Measurements from ENCODE around the gene NAMPT.

DNA sequence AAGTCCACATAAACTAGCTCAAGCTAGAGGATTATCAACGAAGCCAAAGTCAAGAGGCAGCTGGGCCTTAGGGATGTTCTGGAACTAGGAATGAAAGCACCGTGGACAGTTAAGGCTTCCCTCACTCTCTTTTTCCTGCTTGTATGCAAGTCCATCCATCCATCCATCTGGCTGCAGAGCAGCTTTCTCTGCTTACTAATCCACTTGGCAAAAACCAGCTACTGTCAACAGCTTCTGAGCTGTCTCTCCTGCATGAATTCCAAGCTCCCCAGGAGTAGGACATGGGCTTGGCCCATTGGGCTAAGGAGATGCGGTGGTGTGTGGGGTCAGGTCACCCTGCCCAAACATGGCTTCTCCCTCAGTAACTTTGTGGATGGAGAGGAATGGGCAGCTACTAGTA lies 66.2 kb downstream of the NAMPT start:
- TF ChIP-seq EZH2 (IDR thresholded peaks at IDR 0.05; ENCODE audit: borderline replicate concordance, low read length), result no peak
- TF ChIP-seq, protein P1, sequence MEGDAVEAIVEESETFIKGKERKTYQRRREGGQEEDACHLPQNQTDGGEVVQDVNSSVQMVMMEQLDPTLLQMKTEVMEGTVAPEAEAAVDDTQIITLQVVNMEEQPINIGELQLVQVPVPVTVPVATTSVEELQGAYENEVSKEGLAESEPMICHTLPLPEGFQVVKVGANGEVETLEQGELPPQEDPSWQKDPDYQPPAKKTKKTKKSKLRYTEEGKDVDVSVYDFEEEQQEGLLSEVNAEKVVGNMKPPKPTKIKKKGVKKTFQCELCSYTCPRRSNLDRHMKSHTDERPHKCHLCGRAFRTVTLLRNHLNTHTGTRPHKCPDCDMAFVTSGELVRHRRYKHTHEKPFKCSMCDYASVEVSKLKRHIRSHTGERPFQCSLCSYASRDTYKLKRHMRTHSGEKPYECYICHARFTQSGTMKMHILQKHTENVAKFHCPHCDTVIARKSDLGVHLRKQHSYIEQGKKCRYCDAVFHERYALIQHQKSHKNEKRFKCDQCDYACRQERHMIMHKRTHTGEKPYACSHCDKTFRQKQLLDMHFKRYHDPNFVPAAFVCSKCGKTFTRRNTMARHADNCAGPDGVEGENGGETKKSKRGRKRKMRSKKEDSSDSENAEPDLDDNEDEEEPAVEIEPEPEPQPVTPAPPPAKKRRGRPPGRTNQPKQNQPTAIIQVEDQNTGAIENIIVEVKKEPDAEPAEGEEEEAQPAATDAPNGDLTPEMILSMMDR (IDR thresholded peaks at IDR 0.05; ENCODE audit: low read length), result no peak
